DOHH2 (cell line): ENCODE results near the gene TTC7B.

Experiments used
- H3F3A ChIP-seq: fragments of 200-600 bp; sonication (generic), shearing (Covaris generic); 2 replicates; pipeline ENCODE4 v1.6.0; 2016; ENCODE audit warnings: antibody characterized with exemption, mild to moderate bottlenecking; ENCODE audit not compliant: control insufficient read depth, insufficient read depth
- H3K27ac ChIP-seq: fragments of 200-600 bp; sonication (generic); 2 replicates; pipeline ENCODE4 v1.5.1; 2014; ENCODE audit warnings: low read depth, mild to moderate bottlenecking, low read length, moderate library complexity
- H3K27me3 ChIP-seq: fragments of 200-600 bp; sonication (generic); 2 replicates; pipeline ENCODE4 v1.6.1; 2014; ENCODE audit warnings: mild to moderate bottlenecking, low read length, mixed read lengths; ENCODE audit not compliant: control insufficient read depth
- H3K36me3 ChIP-seq: fragments of 200-600 bp; sonication (generic); 2 replicates; pipeline ENCODE4 v1.6.1; 2014; ENCODE audit warnings: mild to moderate bottlenecking, low read length, moderate library complexity, mixed read lengths; ENCODE audit not compliant: control insufficient read depth
- H3K4me1 ChIP-seq: fragments of 200-600 bp; sonication (generic); 2 replicates; pipeline ENCODE4 v1.6.1; 2014; ENCODE audit warnings: mild to moderate bottlenecking, low read length, mixed read lengths; ENCODE audit not compliant: control insufficient read depth
- H3K4me2 ChIP-seq: fragments of 200-600 bp; sonication (generic); 2 replicates; pipeline ENCODE4 v1.6.0; 2014; ENCODE audit warnings: mild to moderate bottlenecking, low read length, moderate library complexity
- H3K4me3 ChIP-seq: fragments of 200-600 bp; sonication (generic); 2 replicates; pipeline ENCODE4 v1.5.1; 2014; ENCODE audit warnings: mild to moderate bottlenecking, low read length, mixed read lengths
- H3K79me2 ChIP-seq: fragments of 200-600 bp; sonication (generic); 2 replicates; pipeline ENCODE4 v1.6.1; 2014; ENCODE audit warnings: mild to moderate bottlenecking, low read length, mixed read lengths; ENCODE audit not compliant: control insufficient read depth
- H3K9me2 ChIP-seq: fragments of 200-600 bp; sonication (generic); replicated peaks from 2 replicates; pipeline ENCODE4 v1.6.1; 2014; ENCODE audit warnings: mild to moderate bottlenecking, low read length, mixed read lengths; ENCODE audit not compliant: control insufficient read depth
- H3K9me3 ChIP-seq: fragments of 200-600 bp; sonication (generic); 2 replicates; pipeline ENCODE4 v1.6.1; 2014; ENCODE audit warnings: antibody characterized with exemption, low read length, mixed read lengths; ENCODE audit not compliant: control insufficient read depth, insufficient read depth
- H4K20me1 ChIP-seq: fragments of 200-600 bp; sonication (generic); 2 replicates; pipeline ENCODE4 v1.6.0; 2014; ENCODE audit warnings: low read depth, mild to moderate bottlenecking, antibody characterized with exemption, low read length, moderate library complexity; ENCODE audit not compliant: control insufficient read depth, insufficient read depth
- CTCF ChIP-seq: fragments of 200-600 bp; sonication (generic); IDR thresholded peaks from one replicate; pipeline ENCODE4 v1.5.1; 2014; ENCODE audit warnings: antibody characterized with exemption, mild to moderate bottlenecking, low read depth, low read length; ENCODE audit not compliant: poor library complexity, severe bottlenecking
- EZH2phosphoT487 ChIP-seq: fragments of 200-600 bp; sonication (generic); IDR thresholded peaks from 2 replicates; pipeline ENCODE4 v1.6.1; 2017; ENCODE audit warnings: borderline replicate concordance, mild to moderate bottlenecking, antibody characterized with exemption, low read length, moderate library complexity, mixed read lengths

The TTC7B gene

GRCh38 chr14:90731487-90731886, 84.7 kb downstream of the TTC7B start:
- Histone ChIP-seq H3K4me1 (no peaks in the 10 kb centered on the region), H3K36me3 (no peaks in the 10 kb centered on the region), H3K4me3 (no peak overlapping the region), H3K27me3 (no peaks in the 10 kb centered on the region), H3K4me2 (no peak overlapping the region), H3F3A (no peaks in the 10 kb centered on the region), H3K9me2 (no peaks in the 10 kb centered on the region), H3K9me3 (no peaks in the 10 kb centered on the region), H4K20me1 (no peaks in the 10 kb centered on the region), H3K27ac (no peak overlapping the region), H3K79me2 (no peaks in the 10 kb centered on the region)
- no peak for TF ChIP-seq EZH2phosphoT487
- no peak for TF ChIP-seq CTCF

- H4K20me1 ChIP-seq: no peaks in the 10 kb centered on the region
- H3K9me2 ChIP-seq: no peaks in the 10 kb centered on the region
- H3K27ac ChIP-seq: no peak overlapping the region
- no peaks in the 10 kb centered on the region for H3K36me3 ChIP-seq
- no peaks in the 10 kb centered on the region for H3K79me2 ChIP-seq
- no peaks in the 10 kb centered on the region for H3K27me3 ChIP-seq
- H3K9me3 ChIP-seq: no peaks in the 10 kb centered on the region
- no peak for TF ChIP-seq CTCF
- no peak for TF ChIP-seq EZH2phosphoT487
- no peak overlapping the region for H3K4me3 ChIP-seq
- H3K4me1 ChIP-seq: no peaks in the 10 kb centered on the region
- no peaks in the 10 kb centered on the region for H3F3A ChIP-seq
- no peak overlapping the region for H3K4me2 ChIP-seq
Observed at GRCh38 chr14:90730206-90730766, 85.9 kb downstream of the TTC7B start.

GRCh38 chr14:90728951-90729350, 87.3 kb downstream of the TTC7B start:
- H3K9me2 ChIP-seq: no peaks in the 10 kb centered on the region
- H3K4me1 ChIP-seq: no peaks in the 10 kb centered on the region
- H3F3A ChIP-seq: no peaks in the 10 kb centered on the region
- H3K79me2 ChIP-seq: no peaks in the 10 kb centered on the region
- H3K27ac ChIP-seq: no peak overlapping the region
- H3K9me3 ChIP-seq: no peaks in the 10 kb centered on the region
- no peak for TF ChIP-seq CTCF
- TF ChIP-seq EZH2phosphoT487: no peak
- no peaks in the 10 kb centered on the region for H3K27me3 ChIP-seq
- no peak overlapping the region for H3K4me2 ChIP-seq
- H3K36me3 ChIP-seq: no peaks in the 10 kb centered on the region
- H3K4me3 ChIP-seq: no peak overlapping the region
- H4K20me1 ChIP-seq: no peaks in the 10 kb centered on the region

- Histone ChIP-seq H3K9me3 (no peaks in the 10 kb centered on the region), H3K79me2 (no peaks in the 10 kb centered on the region), H3K4me2 (no peak overlapping the region), H3K4me3 (no peak overlapping the region), H3K36me3 (no peaks in the 10 kb centered on the region), H3F3A (no peaks in the 10 kb centered on the region), H3K27me3 (no peaks in the 10 kb centered on the region), H3K27ac (no peak overlapping the region), H3K4me1 (peaks cover 6% of the 10 kb centered on the region; the same call in 1 of the 2 replicates), H4K20me1 (no peaks in the 10 kb centered on the region), H3K9me2 (no peaks in the 10 kb centered on the region)
- TF ChIP-seq EZH2phosphoT487 (no peak), CTCF (no peak)
Observed at GRCh38 chr14:90727082-90727481, 89.1 kb downstream of the TTC7B start.
